Activated gamma-delta T cell (primary cell): ENCODE results near the gene COL21A1.

Experiments
- DNase-seq: peaks from one replicate; lab custom pipeline; 2025; lab: John Stamatoyannopoulos, UW

COL21A1 gene

GRCh38 chr6:56245903-56246351 lies 1.5 kb downstream of the COL21A1 start:
- DNase-seq, result no peak

GRCh38 chr6:56244528-56245253 lies 2.7 kb downstream of the COL21A1 start:
- DNase-seq, result no peak

GRCh38 chr6:56244089-56244488 lies 3.3 kb downstream of the COL21A1 start:
- no peak for DNase-seq

GRCh38 chr6:56243518-56244070 lies 3.8 kb downstream of the COL21A1 start:
- no peak for DNase-seq

GRCh38 chr6:56242346-56242745 lies 5.0 kb downstream of the COL21A1 start:
- no peak for DNase-seq

- no peak for DNase-seq
Measured at GRCh38 chr6:56241124-56241802, 6.1 kb downstream of the COL21A1 start.

GRCh38 chr6:56238352-56238751 lies 9.0 kb downstream of the COL21A1 start:
- no peak for DNase-seq

- DNase-seq, result no peak
Measured at GRCh38 chr6:56235245-56235644, 12.1 kb downstream of the COL21A1 start.

- no peak for DNase-seq
Measured at GRCh38 chr6:56232436-56232835, 14.9 kb downstream of the COL21A1 start.

- DNase-seq, result no peak
Measured at GRCh38 chr6:56231827-56232226, 15.6 kb downstream of the COL21A1 start.

- no peak for DNase-seq
Measured at GRCh38 chr6:56230976-56231566, 16.3 kb downstream of the COL21A1 start.

- DNase-seq, result no peak
Measured at GRCh38 chr6:56227071-56227879, 20.1 kb downstream of the COL21A1 start.

GRCh38 chr6:56223995-56224394 lies 23.4 kb downstream of the COL21A1 start:
- DNase-seq, result no peak

- no peak for DNase-seq
Measured at GRCh38 chr6:56222499-56222898, 24.9 kb downstream of the COL21A1 start.

GRCh38 chr6:56220078-56220477 lies 27.3 kb downstream of the COL21A1 start:
- DNase-seq, result no peak

GRCh38 chr6:56214703-56215101 lies 32.7 kb downstream of the COL21A1 start:
- no peak for DNase-seq

- no peak for DNase-seq
Measured at GRCh38 chr6:56214041-56214702, 33.2 kb downstream of the COL21A1 start.

- DNase-seq, result no peak
Measured at GRCh38 chr6:56211724-56212123, 35.7 kb downstream of the COL21A1 start.

GRCh38 chr6:56204134-56204533 lies 43.2 kb downstream of the COL21A1 start:
- no peak for DNase-seq

GRCh38 chr6:56199956-56200355 lies 47.4 kb downstream of the COL21A1 start:
- no peak for DNase-seq

GRCh38 chr6:56193846-56194245 lies 53.5 kb downstream of the COL21A1 start:
- DNase-seq, result no peak
